Subcutaneous adipose tissue (tissue), 4 donors: ENCODE measurements around the gene KDM8. TPM values are rescaled to one million over a fixed set of nuclear protein-coding genes. Genes with fewer than 3 reads are reported as not detected.

Experiments
- total RNA-seq, 4 donors: library from RNA; depleted of rRNA; stranded (reverse); fragments of >200 nt; gene quantifications; one replicate each; pipeline ENCODE4 v1.1.0, GENCODE V29; 2016
- TF ChIP-seq, protein P1 (sequence below): fragments of 450-650 bp; IDR thresholded peaks from one replicate; pipeline ENCODE4 v1.5.1; 2016; ENCODE audit warnings: low read depth, mild to moderate bottlenecking, control low read depth, antibody characterized with exemption, moderate library complexity

Gene KDM8
- total RNA-seq, 4 donors from 2014 or later: 2.7 to 5.5 (median 4.3) TPM

DNA sequence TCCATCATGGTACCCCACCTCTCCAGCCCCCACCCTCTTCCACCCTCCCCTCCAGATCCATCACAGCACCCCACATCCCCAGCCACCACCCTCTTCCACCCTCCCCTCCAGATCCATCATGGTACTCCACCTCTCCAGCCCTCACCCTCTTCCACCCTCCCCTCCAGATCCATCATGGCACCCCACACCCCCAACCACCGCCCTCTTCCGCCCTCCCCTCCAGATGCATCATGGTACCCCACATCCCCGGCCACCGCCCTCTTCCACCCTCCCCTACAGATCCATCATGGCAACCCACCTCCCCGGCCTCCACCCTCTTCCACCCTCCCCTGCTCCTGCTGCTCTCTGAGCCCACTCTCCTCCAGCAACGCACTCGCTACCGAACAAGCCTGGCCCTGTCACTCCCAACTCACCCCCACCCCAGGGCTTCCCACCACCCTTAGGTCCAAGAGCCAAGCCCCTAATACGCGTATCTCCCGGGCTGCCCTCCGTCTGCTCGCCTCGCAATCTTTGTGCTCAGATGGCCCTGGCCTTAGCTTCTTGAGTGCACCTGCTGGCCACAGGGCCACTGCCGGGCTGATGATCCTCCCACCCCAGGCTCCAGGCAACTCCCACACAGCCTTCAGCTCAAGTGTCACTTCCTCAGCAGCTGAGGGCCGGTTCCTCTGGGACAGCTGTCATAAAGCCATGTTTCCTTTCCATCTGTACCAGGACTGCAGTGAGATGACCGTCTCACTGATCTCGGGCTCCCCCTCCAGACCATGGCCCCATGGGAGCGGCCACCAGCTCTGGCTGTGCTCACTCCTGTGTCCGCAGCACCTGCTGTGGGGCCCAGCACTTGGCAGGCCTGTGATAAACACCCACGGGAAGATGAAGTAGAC is 25.5 kb downstream of the KDM8 start:
- TF ChIP-seq, protein P1, sequence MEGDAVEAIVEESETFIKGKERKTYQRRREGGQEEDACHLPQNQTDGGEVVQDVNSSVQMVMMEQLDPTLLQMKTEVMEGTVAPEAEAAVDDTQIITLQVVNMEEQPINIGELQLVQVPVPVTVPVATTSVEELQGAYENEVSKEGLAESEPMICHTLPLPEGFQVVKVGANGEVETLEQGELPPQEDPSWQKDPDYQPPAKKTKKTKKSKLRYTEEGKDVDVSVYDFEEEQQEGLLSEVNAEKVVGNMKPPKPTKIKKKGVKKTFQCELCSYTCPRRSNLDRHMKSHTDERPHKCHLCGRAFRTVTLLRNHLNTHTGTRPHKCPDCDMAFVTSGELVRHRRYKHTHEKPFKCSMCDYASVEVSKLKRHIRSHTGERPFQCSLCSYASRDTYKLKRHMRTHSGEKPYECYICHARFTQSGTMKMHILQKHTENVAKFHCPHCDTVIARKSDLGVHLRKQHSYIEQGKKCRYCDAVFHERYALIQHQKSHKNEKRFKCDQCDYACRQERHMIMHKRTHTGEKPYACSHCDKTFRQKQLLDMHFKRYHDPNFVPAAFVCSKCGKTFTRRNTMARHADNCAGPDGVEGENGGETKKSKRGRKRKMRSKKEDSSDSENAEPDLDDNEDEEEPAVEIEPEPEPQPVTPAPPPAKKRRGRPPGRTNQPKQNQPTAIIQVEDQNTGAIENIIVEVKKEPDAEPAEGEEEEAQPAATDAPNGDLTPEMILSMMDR: no peak

DNA sequence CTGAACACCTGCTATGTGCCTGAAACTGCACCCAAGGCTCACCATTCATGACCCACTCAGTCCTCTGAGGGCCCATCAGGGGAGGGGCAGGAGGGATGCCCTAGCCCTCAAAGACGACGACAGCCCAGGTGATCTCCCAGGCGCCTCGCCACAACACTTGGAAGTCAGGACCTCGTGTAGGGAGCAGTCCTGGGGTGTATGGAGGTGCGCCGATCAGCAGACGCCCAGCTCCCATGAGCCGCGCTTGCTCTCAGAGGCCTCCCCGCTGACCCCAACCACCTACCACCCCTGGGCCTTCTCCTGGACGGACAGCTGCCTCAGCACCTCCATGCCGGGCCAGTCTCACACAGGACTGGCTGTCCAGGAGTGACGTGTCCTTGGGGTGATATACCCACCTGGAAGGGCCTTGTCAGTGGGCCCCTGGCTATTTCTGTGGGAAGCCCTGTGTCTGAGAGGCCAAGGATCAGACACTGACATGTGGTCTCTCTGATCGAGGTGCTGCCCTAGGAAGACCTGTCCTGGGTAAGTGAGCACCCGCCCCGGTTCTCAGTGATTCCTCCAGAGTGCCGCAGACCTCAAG is 26.7 kb downstream of the KDM8 start:
- TF ChIP-seq, protein P1: no peak

DNA sequence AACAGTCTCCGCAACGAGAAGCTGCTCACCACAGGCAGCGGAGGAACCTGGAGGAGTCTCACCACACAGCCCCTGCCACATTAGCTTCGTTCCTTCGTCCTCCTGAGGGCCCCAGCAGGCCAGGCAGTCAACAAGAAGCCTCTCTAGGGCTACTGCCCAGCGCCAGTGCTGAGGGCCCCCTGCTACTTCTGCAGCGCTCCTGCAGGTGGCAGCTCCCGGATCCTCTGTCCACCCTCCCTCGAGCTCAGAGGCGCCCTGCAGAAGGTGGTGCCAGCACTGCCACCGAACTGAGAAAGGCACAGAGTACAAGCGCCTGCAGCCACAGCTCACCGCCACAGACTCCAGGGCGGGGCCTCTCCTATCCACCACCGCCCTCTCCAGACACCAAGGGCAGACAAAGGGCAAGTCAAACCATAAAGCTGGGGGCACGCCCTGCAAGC is 27.3 kb downstream of the KDM8 start:
- TF ChIP-seq, protein P1: no peak

DNA sequence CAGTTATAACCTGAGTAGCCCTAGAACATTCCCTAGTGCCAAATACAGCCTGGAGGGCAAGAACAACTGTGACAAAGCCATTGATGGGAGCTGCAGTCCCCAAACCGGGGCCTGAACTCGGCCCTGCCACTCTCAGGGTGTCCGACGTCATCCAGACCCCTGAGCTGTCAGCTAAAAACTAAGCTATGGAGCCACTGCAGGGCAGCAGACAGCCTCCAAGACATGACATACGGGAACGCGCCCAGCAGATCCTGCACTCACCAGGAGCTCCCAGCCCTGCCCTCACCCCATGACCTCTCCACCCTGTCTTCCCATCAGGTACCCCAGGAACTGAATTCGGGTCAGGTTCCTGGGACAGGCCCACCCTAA is 28.4 kb downstream of the KDM8 start:
- TF ChIP-seq, protein P1: no peak

DNA sequence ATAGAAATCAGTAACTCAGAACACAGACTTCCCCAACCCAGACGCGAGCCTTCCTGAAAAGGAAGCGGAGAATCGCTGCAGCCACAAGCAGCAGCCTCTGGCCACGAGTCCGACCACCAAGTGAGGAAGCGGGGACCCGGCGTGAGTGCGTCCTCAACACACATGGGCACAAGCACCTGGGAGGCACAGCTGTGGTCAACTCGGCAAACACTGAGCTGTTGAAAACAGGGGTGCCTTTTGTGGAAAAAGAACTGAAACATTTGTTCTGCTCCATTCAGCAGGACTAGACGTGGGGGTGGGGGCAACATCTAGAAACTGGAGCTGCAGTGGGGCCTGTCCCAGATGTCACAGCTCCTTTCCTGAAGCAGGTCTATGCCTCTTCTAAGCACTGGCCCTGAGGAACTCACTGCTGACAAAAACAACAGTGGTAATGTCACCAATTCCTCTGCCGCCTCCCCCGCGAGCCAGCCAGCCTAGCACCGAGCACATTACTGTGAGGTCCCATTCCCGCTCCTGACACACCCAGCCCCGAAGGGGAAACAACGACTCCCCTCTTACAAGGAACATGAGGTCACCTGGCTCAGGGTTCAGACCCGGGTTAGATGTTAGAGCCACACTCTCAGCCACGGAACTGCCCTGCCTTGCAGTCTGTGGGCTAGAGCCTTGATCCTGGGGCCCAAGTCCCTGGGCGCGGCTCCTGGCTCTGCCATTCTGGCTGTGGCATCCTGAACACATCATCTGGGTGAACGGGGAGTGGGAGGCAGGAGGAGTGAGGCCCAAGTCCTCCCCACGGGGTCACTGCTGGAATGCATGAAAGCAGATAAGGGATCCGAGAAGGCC is 29.0 kb downstream of the KDM8 start:
- TF ChIP-seq, protein P1: no peak

DNA sequence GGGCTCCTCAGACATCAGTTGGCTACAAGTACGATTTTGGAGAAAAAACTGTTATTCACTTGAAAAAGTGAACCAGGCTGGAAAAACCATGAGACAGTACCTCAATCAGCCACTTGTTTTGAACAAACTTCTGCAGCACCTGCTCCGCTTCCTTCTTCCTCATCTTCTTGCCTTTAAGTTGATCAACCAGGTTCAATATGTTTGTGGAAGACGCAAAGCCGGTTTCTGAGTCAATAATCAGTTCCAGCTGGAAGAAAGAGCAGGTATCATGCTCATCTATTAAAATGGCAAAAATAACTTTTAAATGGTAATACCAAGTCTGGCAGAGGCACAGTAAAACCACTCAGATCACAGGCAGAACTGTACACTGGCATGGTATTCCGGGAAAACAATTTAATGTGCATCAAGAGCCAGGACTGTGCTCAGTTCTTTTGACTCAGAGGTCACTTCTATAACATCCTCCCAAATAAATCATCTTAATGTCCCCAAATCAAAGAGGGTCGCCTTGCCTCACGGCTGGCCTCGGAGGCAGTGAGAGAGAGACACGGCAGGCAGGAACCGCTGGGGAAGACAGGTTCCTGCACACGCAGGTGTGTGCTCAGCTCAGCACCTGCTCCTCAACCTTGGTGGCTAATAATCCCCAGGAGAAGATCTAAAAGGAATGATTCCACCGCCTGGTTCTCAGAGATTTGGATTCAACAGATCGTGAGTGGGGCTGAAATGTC is 29.7 kb downstream of the KDM8 start:
- TF ChIP-seq, protein P1: no peak
